ENCODE results near the gene SPPL3.

SPPL3 gene

GRCh38 chr12:120740871-120741270 lies 163.3 kb downstream of the SPPL3 start:
- DNase-seq (ENCODE audit: low spot score) = no peak
- TF ChIP-seq, protein P1, sequence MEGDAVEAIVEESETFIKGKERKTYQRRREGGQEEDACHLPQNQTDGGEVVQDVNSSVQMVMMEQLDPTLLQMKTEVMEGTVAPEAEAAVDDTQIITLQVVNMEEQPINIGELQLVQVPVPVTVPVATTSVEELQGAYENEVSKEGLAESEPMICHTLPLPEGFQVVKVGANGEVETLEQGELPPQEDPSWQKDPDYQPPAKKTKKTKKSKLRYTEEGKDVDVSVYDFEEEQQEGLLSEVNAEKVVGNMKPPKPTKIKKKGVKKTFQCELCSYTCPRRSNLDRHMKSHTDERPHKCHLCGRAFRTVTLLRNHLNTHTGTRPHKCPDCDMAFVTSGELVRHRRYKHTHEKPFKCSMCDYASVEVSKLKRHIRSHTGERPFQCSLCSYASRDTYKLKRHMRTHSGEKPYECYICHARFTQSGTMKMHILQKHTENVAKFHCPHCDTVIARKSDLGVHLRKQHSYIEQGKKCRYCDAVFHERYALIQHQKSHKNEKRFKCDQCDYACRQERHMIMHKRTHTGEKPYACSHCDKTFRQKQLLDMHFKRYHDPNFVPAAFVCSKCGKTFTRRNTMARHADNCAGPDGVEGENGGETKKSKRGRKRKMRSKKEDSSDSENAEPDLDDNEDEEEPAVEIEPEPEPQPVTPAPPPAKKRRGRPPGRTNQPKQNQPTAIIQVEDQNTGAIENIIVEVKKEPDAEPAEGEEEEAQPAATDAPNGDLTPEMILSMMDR (IDR thresholded peaks at IDR 0.05; ENCODE audit: extremely low read depth, missing control alignments) = no peak

DNA sequence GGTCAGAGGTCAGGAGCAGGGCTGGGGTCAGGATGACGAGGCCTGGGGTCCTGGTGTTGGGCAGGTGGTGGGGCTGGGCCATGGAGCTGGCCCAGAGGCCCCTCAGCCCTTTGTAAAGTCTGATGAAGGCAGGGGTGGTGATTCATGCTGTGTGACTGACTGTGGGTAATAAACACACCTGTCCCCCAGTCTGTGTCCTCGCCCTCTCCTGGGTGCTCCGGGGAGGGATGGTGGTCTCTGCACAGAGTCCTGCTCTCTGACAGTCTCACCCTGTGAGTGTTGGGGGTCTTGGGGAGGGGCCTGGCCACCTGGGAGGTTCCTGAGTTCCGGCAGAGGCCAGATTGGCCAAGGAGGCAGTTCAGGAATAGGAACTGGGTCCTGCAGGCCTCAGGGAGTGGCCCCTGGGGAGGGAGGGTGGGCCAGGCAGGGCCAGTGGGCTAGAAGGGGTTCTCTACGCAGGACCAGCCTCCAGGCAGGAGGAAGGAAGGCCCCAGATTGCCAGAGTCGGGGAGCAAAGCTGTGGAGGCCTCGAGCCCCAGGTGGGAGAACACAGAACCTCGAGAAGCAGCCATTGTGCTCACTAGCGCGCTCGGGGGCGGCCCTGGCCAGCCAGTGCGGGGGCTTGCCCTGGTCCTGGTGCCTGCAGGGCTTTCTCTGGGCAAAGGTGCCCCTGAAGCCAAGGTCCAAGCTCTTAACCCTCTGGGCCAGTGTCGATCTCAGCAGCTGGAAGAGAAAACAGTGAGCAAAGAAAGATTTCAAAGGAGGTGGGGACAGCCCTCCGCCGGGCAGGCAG lies 164.1 kb downstream of the SPPL3 start:
- DNase-seq (ENCODE audit: low spot score) = no peak
- TF ChIP-seq, protein P1 (IDR thresholded peaks at IDR 0.05; ENCODE audit: extremely low read depth, missing control alignments) = no peak

DNA sequence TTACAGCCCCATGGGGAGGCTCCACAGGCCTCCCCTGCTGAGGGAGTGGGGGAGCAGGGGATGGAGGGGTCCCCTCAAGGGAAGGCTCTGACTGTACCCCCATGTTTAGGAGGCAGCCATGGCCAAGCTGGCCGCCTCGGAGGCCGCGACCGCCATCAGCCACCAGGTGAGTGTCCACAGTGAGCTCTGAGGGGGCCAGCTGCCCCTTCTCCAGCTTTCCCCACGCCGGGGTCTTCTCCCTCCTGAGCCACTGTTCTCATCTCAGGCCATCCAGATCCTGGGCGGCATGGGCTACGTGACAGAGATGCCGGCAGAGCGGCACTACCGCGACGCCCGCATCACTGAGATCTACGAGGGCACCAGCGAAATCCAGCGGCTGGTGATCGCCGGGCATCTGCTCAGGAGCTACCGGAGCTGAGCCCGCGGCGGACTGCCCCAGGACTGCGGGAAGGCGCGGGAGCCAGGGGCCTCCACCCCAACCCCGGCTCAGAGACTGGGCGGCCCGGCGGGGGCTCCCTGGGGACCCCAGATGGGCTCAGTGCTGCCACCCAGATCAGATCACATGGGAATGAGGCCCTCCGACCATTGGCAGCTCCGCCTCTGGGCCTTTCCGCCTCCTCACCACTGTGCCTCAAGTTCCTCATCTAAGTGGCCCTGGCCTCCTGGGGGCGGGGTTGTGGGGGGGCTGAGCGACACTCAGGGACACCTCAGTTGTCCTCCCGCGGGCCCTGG lies 165.0 kb downstream of the SPPL3 start:
- no peak for DNase-seq (ENCODE audit: low spot score)
- TF ChIP-seq, protein P1 (IDR thresholded peaks at IDR 0.05; ENCODE audit: extremely low read depth, missing control alignments) = no peak

DNA sequence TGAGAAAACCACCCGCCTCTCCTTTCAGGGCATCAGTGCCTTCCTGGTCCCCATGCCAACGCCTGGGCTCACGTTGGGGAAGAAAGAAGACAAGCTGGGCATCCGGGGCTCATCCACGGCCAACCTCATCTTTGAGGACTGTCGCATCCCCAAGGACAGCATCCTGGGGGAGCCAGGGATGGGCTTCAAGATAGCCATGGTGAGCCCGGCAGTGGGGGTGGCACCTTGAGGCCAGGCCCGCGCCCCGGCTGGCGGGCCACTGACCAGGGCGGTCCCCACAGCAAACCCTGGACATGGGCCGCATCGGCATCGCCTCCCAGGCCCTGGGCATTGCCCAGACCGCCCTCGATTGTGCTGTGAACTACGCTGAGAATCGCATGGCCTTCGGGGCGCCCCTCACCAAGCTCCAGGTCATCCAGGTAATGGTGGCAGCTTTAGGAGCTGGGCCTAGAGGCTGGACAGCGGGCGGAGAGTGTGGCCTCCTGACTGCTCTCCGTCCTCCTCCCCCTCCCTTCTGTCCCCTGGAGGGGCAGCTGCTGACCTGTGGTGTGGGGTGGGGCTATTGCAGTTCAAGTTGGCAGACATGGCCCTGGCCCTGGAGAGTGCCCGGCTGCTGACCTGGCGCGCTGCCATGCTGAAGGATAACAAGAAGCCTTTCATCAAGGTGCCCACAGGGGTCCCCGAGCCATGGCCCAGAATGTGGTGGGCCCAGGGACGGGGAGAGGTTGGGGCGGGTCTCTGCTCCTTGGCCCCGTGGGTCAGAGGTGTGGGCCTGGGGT lies 165.7 kb downstream of the SPPL3 start:
- DNase-seq (ENCODE audit: low spot score) = no peak
- TF ChIP-seq, protein P1 (IDR thresholded peaks at IDR 0.05; ENCODE audit: extremely low read depth, missing control alignments) = no peak

- TF ChIP-seq, protein P1 (IDR thresholded peaks at IDR 0.05; ENCODE audit: extremely low read depth, missing control alignments) = no peak
- no peak for DNase-seq (ENCODE audit: low spot score)
Measured at GRCh38 chr12:120737557-120738251, 166.5 kb downstream of the SPPL3 start.

DNA sequence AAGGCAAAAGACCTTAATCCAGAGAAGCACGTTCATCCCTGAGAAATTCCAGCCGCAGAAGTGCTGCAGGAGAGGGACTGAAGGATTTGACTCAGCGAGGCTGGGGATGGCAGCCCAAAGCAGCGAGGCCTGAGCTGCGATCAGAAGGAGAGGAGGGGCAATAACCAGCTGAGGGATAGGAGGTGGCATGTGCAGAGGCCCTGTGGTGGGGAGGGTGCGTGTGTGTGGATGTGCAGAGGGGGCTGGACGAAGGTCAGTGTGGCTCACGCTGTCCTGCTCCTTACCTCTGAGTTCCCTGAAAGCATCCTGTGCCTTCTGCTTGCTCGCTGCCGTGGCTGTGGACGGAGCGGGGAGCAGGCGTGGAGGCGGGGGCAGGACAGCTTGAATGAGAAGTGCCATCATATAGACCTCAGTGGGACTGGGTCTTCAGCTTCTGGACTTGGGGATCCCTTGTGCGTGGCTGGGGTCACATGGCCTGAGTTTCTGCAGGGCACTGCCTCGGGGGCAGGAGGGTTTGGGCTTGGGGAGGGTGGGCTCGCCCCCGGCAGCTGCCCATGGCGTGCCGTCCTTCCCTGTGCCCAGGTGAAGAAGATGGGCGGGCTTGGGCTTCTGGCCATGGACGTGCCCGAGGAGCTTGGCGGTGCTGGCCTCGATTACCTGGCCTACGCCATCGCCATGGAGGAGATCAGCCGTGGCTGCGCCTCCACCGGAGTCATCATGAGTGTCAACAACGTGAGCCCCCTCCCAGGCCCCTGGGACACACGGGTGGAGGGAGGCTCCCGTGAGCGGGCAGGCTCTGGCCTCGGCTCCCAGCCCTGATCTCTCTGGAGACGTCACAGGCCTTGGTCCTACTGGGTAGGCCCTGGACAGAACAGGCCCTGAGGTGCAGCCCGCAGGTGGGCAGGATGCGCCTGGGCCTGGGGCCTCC lies 167.5 kb downstream of the SPPL3 start:
- DNase-seq (ENCODE audit: low spot score) = no peak
- TF ChIP-seq, protein P1 (IDR thresholded peaks at IDR 0.05; ENCODE audit: extremely low read depth, missing control alignments) = no peak
